SK-N-SH treated with all-trans-retinoic acid at 6 μM for 48 hours (cell line): Measurements from ENCODE around the gene RBM44.

ENCODE experiments used
- ARNTL ChIP-seq: fragments of 450-650 bp; formaldehyde crosslinking; IDR thresholded peaks from 2 replicates; pipeline ENCODE4 v1.5.0; 2020; ENCODE audit warnings: low read depth, mild to moderate bottlenecking, moderate library complexity, borderline replicate concordance
- CREB5 ChIP-seq: fragments of 250-450 bp; sonication (Bioruptor Pico); IDR thresholded peaks from 2 replicates; pipeline ENCODE4 v1.5.1; 2020; ENCODE audit warnings: low read depth, mild to moderate bottlenecking, moderate library complexity
- ISL1 ChIP-seq: fragments of 250-450 bp; sonication (Bioruptor Pico); IDR thresholded peaks from 2 replicates; pipeline ENCODE4 v2.1.2; 2022; ENCODE audit warnings: mild to moderate bottlenecking, moderate library complexity
- OSR1 ChIP-seq: fragments of 250-450 bp; sonication (Bioruptor Pico); IDR thresholded peaks from 2 replicates; pipeline ENCODE4 v1.8.0; 2022; ENCODE audit warnings: moderate library complexity, mild to moderate bottlenecking, inconsistent platforms
- RARB ChIP-seq: fragments of 250-450 bp; sonication (Bioruptor Pico); IDR thresholded peaks from 2 replicates; pipeline ENCODE4 v1.8.0; 2021; ENCODE audit warnings: mild to moderate bottlenecking, moderate library complexity
- SNAI2 ChIP-seq: fragments of 250-450 bp; sonication (Bioruptor Pico); IDR thresholded peaks from 2 replicates; pipeline ENCODE4 v1.5.0; 2020; ENCODE audit warnings: mild to moderate bottlenecking, moderate library complexity
- TOX ChIP-seq: fragments of 250-450 bp; sonication (Bioruptor Pico); IDR thresholded peaks from 2 replicates; pipeline ENCODE4 v1.8.0; 2021; ENCODE audit warnings: mild to moderate bottlenecking, moderate library complexity, borderline replicate concordance
- ZC3H10 ChIP-seq: fragments of 250-450 bp; sonication (Bioruptor Pico); IDR thresholded peaks from 2 replicates; pipeline ENCODE4 v1.5.1; 2021; ENCODE audit warnings: mild to moderate bottlenecking, moderate library complexity
- ZFP30 ChIP-seq: fragments of 450-650 bp; formaldehyde crosslinking; IDR thresholded peaks from 2 replicates; pipeline ENCODE4 v1.5.0; 2022; ENCODE audit warnings: mild to moderate bottlenecking, moderate library complexity
- ZNF8 ChIP-seq: fragments of 450-650 bp; formaldehyde crosslinking; IDR thresholded peaks from 2 replicates; pipeline ENCODE4 v1.5.0; 2020; ENCODE audit warnings: mild to moderate bottlenecking, moderate library complexity
- TF ChIP-seq, protein P1 (sequence below): fragments of 250-450 bp; sonication (Bioruptor Pico); IDR thresholded peaks from 2 replicates; pipeline ENCODE4 v1.8.0; 2020; ENCODE audit warnings: mild to moderate bottlenecking, moderate library complexity, borderline replicate concordance
- TF ChIP-seq, protein P2 (sequence below): fragments of 250-450 bp; sonication (Bioruptor Pico); IDR thresholded peaks from 2 replicates; pipeline ENCODE4 v1.5.0; 2020; ENCODE audit warnings: mild to moderate bottlenecking, moderate library complexity

DNA sequence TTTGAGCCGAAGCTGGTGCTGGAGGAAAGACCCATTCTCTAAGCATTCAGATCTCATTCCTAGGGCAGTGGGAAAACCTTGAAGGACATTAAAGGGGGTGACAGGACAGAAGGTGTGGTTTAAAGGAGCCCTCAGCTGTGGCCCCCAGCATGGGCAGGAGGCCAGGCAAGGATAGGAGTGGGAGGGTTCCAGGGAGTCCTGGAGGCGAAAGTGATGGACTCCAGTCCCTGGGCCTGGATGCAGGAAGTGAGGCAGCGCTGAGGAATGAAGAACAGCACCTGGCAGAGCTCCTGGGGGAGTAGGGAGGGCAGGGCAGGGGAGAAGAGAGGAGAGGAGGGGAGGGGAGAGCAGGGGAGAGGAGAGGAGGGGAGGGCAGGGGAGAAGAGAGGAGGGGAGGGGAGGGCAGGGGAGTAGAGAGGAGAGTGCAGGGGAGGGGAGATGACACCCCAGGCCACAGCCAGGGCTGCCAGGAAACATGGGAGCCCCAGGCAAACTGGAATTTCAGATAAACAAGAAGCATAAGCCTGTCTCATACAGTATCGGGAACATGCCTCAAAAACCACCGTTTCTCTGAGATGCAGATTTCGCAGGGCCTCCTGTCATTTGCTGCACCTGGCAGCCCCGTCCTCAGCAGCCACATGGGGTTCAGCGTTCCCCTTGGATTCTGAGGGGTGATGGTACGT lies 66.5 kb downstream of the RBM44 start:
- TF ChIP-seq TOX (no peak), ISL1 (CRISPR knock-in tag) (no peak), CREB5 (CRISPR knock-in tag) (no peak), ZC3H10 (no peak), ARNTL (no peak), OSR1 (CRISPR knock-in tag) (no peak), RARB (no peak), ZNF8 (CRISPR knock-in tag) (no peak), ZFP30 (CRISPR knock-in tag) (no peak), SNAI2 (no peak)
- TF ChIP-seq, protein P1, sequence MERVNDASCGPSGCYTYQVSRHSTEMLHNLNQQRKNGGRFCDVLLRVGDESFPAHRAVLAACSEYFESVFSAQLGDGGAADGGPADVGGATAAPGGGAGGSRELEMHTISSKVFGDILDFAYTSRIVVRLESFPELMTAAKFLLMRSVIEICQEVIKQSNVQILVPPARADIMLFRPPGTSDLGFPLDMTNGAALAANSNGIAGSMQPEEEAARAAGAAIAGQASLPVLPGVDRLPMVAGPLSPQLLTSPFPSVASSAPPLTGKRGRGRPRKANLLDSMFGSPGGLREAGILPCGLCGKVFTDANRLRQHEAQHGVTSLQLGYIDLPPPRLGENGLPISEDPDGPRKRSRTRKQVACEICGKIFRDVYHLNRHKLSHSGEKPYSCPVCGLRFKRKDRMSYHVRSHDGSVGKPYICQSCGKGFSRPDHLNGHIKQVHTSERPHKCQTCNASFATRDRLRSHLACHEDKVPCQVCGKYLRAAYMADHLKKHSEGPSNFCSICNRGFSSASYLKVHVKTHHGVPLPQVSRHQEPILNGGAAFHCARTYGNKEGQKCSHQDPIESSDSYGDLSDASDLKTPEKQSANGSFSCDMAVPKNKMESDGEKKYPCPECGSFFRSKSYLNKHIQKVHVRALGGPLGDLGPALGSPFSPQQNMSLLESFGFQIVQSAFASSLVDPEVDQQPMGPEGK (CRISPR knock-in tag): no peak
- TF ChIP-seq, protein P2, sequence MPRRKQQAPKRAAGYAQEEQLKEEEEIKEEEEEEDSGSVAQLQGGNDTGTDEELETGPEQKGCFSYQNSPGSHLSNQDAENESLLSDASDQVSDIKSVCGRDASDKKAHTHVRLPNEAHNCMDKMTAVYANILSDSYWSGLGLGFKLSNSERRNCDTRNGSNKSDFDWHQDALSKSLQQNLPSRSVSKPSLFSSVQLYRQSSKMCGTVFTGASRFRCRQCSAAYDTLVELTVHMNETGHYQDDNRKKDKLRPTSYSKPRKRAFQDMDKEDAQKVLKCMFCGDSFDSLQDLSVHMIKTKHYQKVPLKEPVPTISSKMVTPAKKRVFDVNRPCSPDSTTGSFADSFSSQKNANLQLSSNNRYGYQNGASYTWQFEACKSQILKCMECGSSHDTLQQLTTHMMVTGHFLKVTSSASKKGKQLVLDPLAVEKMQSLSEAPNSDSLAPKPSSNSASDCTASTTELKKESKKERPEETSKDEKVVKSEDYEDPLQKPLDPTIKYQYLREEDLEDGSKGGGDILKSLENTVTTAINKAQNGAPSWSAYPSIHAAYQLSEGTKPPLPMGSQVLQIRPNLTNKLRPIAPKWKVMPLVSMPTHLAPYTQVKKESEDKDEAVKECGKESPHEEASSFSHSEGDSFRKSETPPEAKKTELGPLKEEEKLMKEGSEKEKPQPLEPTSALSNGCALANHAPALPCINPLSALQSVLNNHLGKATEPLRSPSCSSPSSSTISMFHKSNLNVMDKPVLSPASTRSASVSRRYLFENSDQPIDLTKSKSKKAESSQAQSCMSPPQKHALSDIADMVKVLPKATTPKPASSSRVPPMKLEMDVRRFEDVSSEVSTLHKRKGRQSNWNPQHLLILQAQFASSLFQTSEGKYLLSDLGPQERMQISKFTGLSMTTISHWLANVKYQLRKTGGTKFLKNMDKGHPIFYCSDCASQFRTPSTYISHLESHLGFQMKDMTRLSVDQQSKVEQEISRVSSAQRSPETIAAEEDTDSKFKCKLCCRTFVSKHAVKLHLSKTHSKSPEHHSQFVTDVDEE: no peak
